DMS 273 treated with DMSO at 0.1 percent for 48 hours (cell line): Measurements from ENCODE around the gene IBA57.

Experiments
- DNase-seq: peaks from one replicate; lab custom pipeline; 2025; lab: John Stamatoyannopoulos, UW

The IBA57 gene

GRCh38 chr1:228156941-228157728, 8.5 kb upstream of the IBA57 start:
- no peak for DNase-seq

GRCh38 chr1:228157729-228158126, 7.9 kb upstream of the IBA57 start:
- DNase-seq = no peak

- DNase-seq = no peak
Observed at GRCh38 chr1:228158151-228159007, 7.2 kb upstream of the IBA57 start.

- no peak for DNase-seq
Observed at GRCh38 chr1:228159008-228159665, 6.5 kb upstream of the IBA57 start.

- no peak for DNase-seq
Observed at GRCh38 chr1:228160201-228160761, 5.3 kb upstream of the IBA57 start.

GRCh38 chr1:228161362-228161761, 4.2 kb upstream of the IBA57 start:
- no peak for DNase-seq

- DNase-seq = no peak
Observed at GRCh38 chr1:228161866-228162265, 3.7 kb upstream of the IBA57 start.

GRCh38 chr1:228162286-228163006, 3.2 kb upstream of the IBA57 start:
- DNase-seq = no peak

- no peak for DNase-seq
Observed at GRCh38 chr1:228163007-228163753, 2.4 kb upstream of the IBA57 start.

- no peak for DNase-seq
Observed at GRCh38 chr1:228163776-228164519, 1.7 kb upstream of the IBA57 start.

- no peak for DNase-seq
Observed at GRCh38 chr1:228164561-228165371, 838 bp upstream of the IBA57 start.

GRCh38 chr1:228166170-228166936, 749 bp downstream of the IBA57 start:
- DNase-seq = peak; percentile 36

GRCh38 chr1:228168563-228169270, 3.1 kb downstream of the IBA57 start:
- DNase-seq = no peak

GRCh38 chr1:228169345-228169744, 3.7 kb downstream of the IBA57 start:
- no peak for DNase-seq

- DNase-seq = no peak
Observed at GRCh38 chr1:228170666-228171065, 5.1 kb downstream of the IBA57 start.

- no peak for DNase-seq
Observed at GRCh38 chr1:228171221-228171891, 5.8 kb downstream of the IBA57 start.
